ENCODE results near the gene FLT4. TPM values are rescaled to one million over a fixed set of nuclear protein-coding genes. Genes with fewer than 3 reads are reported as not detected.
"Not testable (repeated sequence)": the region's sequence is repeated elsewhere in the genome, so short reads cannot be mapped to it uniquely, and the experiment has no call there.

FLT4 gene
- total and polyA plus RNA-seq, 2 donors (not counting 1 experiment from before 2014, with no cell fraction given): 0.01 TPM; not detected in 1

DNA sequence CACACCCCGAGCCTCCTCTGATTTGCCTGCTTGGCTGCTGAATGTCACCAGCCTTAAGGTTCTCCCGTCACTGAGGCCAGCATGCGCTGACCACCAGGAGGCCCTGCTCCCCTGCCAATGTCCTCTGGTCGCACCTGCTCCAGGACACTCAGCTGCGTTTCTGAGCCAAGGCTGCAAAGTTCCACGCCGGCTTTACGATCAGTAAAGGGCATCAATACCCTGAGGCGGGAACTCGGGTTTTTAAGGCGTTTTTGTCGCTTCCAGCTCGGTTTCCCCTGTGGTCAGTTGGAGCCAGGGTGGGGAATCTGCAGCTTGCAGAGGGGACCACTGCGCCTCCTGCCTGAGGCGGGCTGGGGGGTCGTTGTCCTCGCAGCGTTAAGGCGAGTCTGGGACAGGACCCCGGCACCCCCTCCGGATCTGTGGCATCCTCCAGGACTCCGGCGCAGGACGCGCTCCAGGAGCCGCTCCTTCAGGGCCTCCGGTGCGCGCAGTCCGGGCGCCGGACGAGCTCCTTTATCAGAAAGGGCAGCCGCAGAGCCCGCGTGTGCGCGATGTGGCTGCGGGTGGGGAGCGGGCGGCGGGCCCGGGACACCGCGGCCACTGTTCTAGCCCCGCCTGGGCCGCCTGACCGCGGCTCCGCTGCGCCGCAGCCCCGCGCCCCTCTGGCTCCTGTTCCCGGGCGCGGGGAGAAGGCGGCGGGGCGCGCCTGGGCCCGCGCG lies 24.1 kb upstream of the FLT4 start:
- Histone ChIP-seq H3K4me2 (replicated peaks; ENCODE audit: low read depth, low read length, poor library complexity, severe bottlenecking) (no peak overlapping the region), H4K20me1 (ENCODE audit: control insufficient read depth, insufficient read depth, low read length, poor library complexity, severe bottlenecking) (no peaks in the 10 kb centered on the region), H3K79me2 (ENCODE audit: control insufficient read depth, insufficient read depth, low read length) (no peaks in the 10 kb centered on the region), H3K27me3 (replicated peaks in 1 of 4; ENCODE audit: control extremely low read depth in 1 of 4, control insufficient read depth in 3 of 4, insufficient read depth in 4 of 4, low read length in 3 of 4) (peaks cover 0 to 11% (median 4%) of the 10 kb centered on the region in 4 experiments), H3K4me1 (ENCODE audit: control insufficient read depth in 2 of 2, insufficient read depth in 2 of 2, low read length in 2 of 2) (peaks cover 0 to 5% of the 10 kb centered on the region in 2 donors), H3K4me3 (ENCODE audit: control extremely low read depth in 1 of 5, extremely low read depth in 1 of 5, insufficient read depth in 1 of 5, low read depth in 2 of 5, low read length in 4 of 5) (no peak overlapping the region), H3K36me3 (replicated peaks in 1 of 2; ENCODE audit: control extremely low read depth in 1 of 2, control insufficient read depth in 1 of 2, extremely low read depth in 1 of 2, insufficient read depth in 2 of 2, low read length in 1 of 2) (no peaks in the 10 kb centered on the region), H3K27ac (ENCODE audit: low read length in 2 of 2) (no peak overlapping the region), H2AFZ (ENCODE audit: insufficient read depth, low read depth, low read length, poor library complexity, severe bottlenecking) (no peak overlapping the region), H3K9ac (ENCODE audit: low read length) (no peak overlapping the region), H3K9me3 (ENCODE audit: control extremely low read depth in 1 of 3, control insufficient read depth in 2 of 3, insufficient read depth in 1 of 3, low read length in 2 of 3) (no peaks in the 10 kb centered on the region)
- Mint-ChIP-seq H3K27ac (no peak overlapping the region), H3K9me3 (ENCODE audit: insufficient read depth) (no peaks in the 10 kb centered on the region), H3K4me1 (peaks cover 8% of the 10 kb centered on the region), H3K4me3 (no peak overlapping the region), H3K27me3 (peaks cover 39% of the 10 kb centered on the region)
- ATAC-seq (ENCODE audit: low read depth) (no peak), DNase-seq (no peak)
- CTCF ChIA-PET: no interaction called here
- intact Hi-C loops (cut with micrococcal nuclease): no loop called here
- TF ChIP-seq, protein P1, sequence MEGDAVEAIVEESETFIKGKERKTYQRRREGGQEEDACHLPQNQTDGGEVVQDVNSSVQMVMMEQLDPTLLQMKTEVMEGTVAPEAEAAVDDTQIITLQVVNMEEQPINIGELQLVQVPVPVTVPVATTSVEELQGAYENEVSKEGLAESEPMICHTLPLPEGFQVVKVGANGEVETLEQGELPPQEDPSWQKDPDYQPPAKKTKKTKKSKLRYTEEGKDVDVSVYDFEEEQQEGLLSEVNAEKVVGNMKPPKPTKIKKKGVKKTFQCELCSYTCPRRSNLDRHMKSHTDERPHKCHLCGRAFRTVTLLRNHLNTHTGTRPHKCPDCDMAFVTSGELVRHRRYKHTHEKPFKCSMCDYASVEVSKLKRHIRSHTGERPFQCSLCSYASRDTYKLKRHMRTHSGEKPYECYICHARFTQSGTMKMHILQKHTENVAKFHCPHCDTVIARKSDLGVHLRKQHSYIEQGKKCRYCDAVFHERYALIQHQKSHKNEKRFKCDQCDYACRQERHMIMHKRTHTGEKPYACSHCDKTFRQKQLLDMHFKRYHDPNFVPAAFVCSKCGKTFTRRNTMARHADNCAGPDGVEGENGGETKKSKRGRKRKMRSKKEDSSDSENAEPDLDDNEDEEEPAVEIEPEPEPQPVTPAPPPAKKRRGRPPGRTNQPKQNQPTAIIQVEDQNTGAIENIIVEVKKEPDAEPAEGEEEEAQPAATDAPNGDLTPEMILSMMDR (IDR thresholded peaks at IDR 0.05): no peak
- TF ChIP-seq EZH2 (IDR thresholded peaks at IDR 0.05; ENCODE audit: borderline replicate concordance, insufficient read depth, low read depth, low read length, poor library complexity, severe bottlenecking): no peak
- POLR2A ChIA-PET: no interaction called here
- 12% methylated on average over 64 of the region's 64 CpGs for WGBS (ENCODE audit: insufficient coverage)

DNA sequence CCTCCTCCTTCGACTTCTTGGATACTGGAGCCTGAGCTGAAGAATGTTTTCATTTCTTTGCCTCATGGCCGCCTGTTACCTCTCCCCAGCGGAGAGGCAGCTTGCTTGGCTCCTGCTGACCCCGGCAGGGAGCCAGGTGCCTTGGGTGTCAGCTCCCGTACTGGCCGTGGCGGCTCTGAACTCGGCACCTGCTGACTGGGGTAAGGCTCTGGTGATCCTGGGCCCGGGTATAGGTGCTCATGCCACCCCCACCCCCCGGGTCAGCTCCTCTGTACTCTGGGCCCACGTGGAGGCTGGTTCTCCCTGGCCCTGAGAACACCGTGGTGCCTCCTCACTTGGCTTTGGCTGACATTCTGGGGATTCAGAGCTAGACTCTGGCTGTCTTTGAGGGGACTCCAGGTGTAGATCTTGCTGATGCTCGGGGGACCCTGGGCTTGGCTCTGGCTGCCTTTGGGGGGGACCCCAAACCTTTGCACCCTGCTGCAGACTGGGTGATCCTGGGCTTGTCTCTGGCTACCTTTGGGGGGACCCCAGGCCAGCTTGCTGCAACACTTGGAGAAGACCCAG lies 22.6 kb upstream of the FLT4 start:
- H3K27me3 Mint-ChIP-seq: peaks cover 34% of the 10 kb centered on the region
- H3K27ac ChIP-seq (ENCODE audit: low read length in 2 of 2); CTCF ChIA-PET: not testable (repeated sequence)

More for the DNA sequence above, 22.6 kb upstream of the FLT4 start:
- H3K4me3 Mint-ChIP-seq; H4K20me1 ChIP-seq (ENCODE audit: control insufficient read depth, insufficient read depth, low read length, poor library complexity, severe bottlenecking); H3K79me2 ChIP-seq (ENCODE audit: control insufficient read depth, insufficient read depth, low read length); H3K9ac ChIP-seq (ENCODE audit: low read length); DNase-seq; H3K4me1 Mint-ChIP-seq; intact Hi-C loops (cut with micrococcal nuclease); H2AFZ ChIP-seq (ENCODE audit: insufficient read depth, low read depth, low read length, poor library complexity, severe bottlenecking); H3K9me3 Mint-ChIP-seq (ENCODE audit: insufficient read depth); H3K4me3 ChIP-seq (ENCODE audit: control extremely low read depth in 1 of 5, extremely low read depth in 1 of 5, insufficient read depth in 1 of 5, low read depth in 2 of 5, low read length in 4 of 5); H3K27ac Mint-ChIP-seq; H3K9me3 ChIP-seq (ENCODE audit: control extremely low read depth in 1 of 3, control insufficient read depth in 2 of 3, insufficient read depth in 1 of 3, low read length in 2 of 3); ATAC-seq (ENCODE audit: low read depth); H3K4me2 ChIP-seq (replicated peaks; ENCODE audit: low read depth, low read length, poor library complexity, severe bottlenecking); H3K4me1 ChIP-seq (ENCODE audit: control insufficient read depth in 2 of 2, insufficient read depth in 2 of 2, low read length in 2 of 2); POLR2A ChIA-PET; H3K36me3 ChIP-seq (replicated peaks in 1 of 2; ENCODE audit: control extremely low read depth in 1 of 2, control insufficient read depth in 1 of 2, extremely low read depth in 1 of 2, insufficient read depth in 2 of 2, low read length in 1 of 2): not testable (repeated sequence)
- WGBS (ENCODE audit: insufficient coverage): 90% methylated on average over 12 of the region's 13 CpGs
- H3K27me3 ChIP-seq (replicated peaks in 1 of 4; ENCODE audit: control extremely low read depth in 1 of 4, control insufficient read depth in 3 of 4, insufficient read depth in 4 of 4, low read length in 3 of 4): peaks cover 0 to 11% (median 4%) of the 10 kb centered on the region in 4 experiments
